ENCODE measurements around the gene VWF.
"Not testable (repeated sequence)": the region's sequence is repeated elsewhere in the genome, so short reads cannot be mapped to it uniquely, and the experiment has no call there.

- not testable (repeated sequence) for TF ChIP-seq ATF7 (IDR thresholded peaks at IDR 0.05; ENCODE audit: low read depth); HSF1 (IDR thresholded peaks at IDR 0.05; ENCODE audit: low read depth, low read length)
Measured at GRCh38 chr12:6102021-6102420, 22.4 kb downstream of the VWF start.
